K562 (cell line): ENCODE data around the gene ZSCAN29. TPM values are rescaled to one million over a fixed set of nuclear protein-coding genes. Genes with fewer than 3 reads are reported as not detected.

Experiments used
- CCAR2 ChIP-seq: fragments of 200-400 bp; formaldehyde crosslinking; IDR thresholded peaks from 2 replicates; pipeline ENCODE4 v1.6.1; 2017; ENCODE audit warnings: mild to moderate bottlenecking, low read depth, low read length
- ELF4 ChIP-seq: fragments of 450-650 bp; formaldehyde crosslinking; IDR thresholded peaks from 2 replicates; pipeline ENCODE4 v1.4.0; 2022; ENCODE audit warnings: missing genetic modification characterization
- EWSR1 ChIP-seq: fragments of 450-650 bp; IDR thresholded peaks from 2 replicates; pipeline ENCODE4 v1.6.1; 2018; ENCODE audit warnings: borderline replicate concordance, mild to moderate bottlenecking, low read depth, moderate library complexity; ENCODE audit not compliant: partially characterized antibody
- GATA2 ChIP-seq: sonication (generic); formaldehyde crosslinking; IDR thresholded peaks from 2 replicates; pipeline ENCODE4 v1.4.0; 2020; ENCODE audit warnings: mild to moderate bottlenecking, missing genetic modification reagents
- IFI16 ChIP-seq: fragments of 250-450 bp; sonication (Bioruptor Pico); IDR thresholded peaks from 2 replicates; pipeline ENCODE4 v2.1.2; 2022; ENCODE audit warnings: mild to moderate bottlenecking, inconsistent platforms
- JUND ChIP-seq, 2 experiments: IDR thresholded peaks; 2 replicates in 1 of 2; 3 replicates in 1 of 2; pipeline ENCODE4 v1.6.1; 2011; ENCODE audit warnings: borderline replicate concordance in 2 of 2, low read depth in 2 of 2, low read length in 2 of 2, improper control_type of control experiment in 1 of 2, missing biosample characterization in 1 of 2, missing genetic modification characterization in 1 of 2, missing genetic modification reagents in 1 of 2
- MCM7 ChIP-seq, 2 experiments: fragments of 450-650 bp; IDR thresholded peaks; 2 replicates each; pipeline ENCODE4 v1.6.1; 2016 to 2018
- NFIC ChIP-seq: fragments of 450-650 bp; IDR thresholded peaks from 2 replicates; pipeline ENCODE4 v1.6.1; 2017; ENCODE audit warnings: mild to moderate bottlenecking, inconsistent platforms
- PRDM10 ChIP-seq: fragments of 450-650 bp; IDR thresholded peaks from 2 replicates; pipeline ENCODE4 v1.6.1; 2018; ENCODE audit not compliant: partially characterized antibody
- SOX6 ChIP-seq: fragments of 450-650 bp; IDR thresholded peaks from 2 replicates; pipeline ENCODE4 v1.6.1; 2014; ENCODE audit warnings: mild to moderate bottlenecking
- XRCC5 ChIP-seq: fragments of 200-400 bp; formaldehyde crosslinking; IDR thresholded peaks from 2 replicates; pipeline ENCODE4 v1.6.1; 2017; ENCODE audit warnings: low read depth, mild to moderate bottlenecking, low read length
- ZNF253 ChIP-seq: fragments of 250-450 bp; sonication (Bioruptor Pico); conservative IDR thresholded peaks from 2 replicates; pipeline ENCODE4 v1.6.1; 2021; ENCODE audit warnings: mild to moderate bottlenecking
- ZNF445 ChIP-seq: fragments of 250-450 bp; sonication (Bioruptor Pico); IDR thresholded peaks from 2 replicates; pipeline ENCODE4 v1.4.0; 2020; ENCODE audit warnings: low read depth, mild to moderate bottlenecking, moderate library complexity
- ZNF449 ChIP-seq: fragments of 250-450 bp; sonication (Bioruptor Pico); IDR thresholded peaks from 2 replicates; pipeline ENCODE4 v1.8.0; 2022; ENCODE audit warnings: moderate library complexity, mild to moderate bottlenecking, inconsistent platforms
- polyA plus RNA-seq, 8 experiments: library from polyadenylated mRNA; depleted of rRNA in 4 of 8; stranded (reverse) in 5 of 8; unstranded in 3 of 8; fragments of >200 nt; fragmentation: Nextera tagmentation in 2 of 8; fragmentation: Illumina TruSeq in 1 of 8; extraction: Ambion mirVana in 2 of 8; extraction: Trizol in 1 of 8; gene quantifications; 2 replicates each; pipeline versions ENCODE4 v1.2.1 to v1.2.3, GENCODE V29; 2011 to 2014; ENCODE audit warnings: inconsistent platforms in 1 of 8, missing spikeins in 1 of 8
- total RNA-seq, 7 experiments: library from RNA; depleted of rRNA in 6 of 7; stranded (reverse); fragments of >200 nt in 6 of 7; fragmentation: Illumina TruSeq in 2 of 7; extraction: Trizol in 2 of 7; gene quantifications; 2 replicates each; pipeline versions ENCODE4 v1.2.1 to v1.2.3, GENCODE V29; 2011 to 2021; ENCODE audit warnings: low replicate concordance in 1 of 7
- TF ChIP-seq, protein P1 (sequence below), 2 experiments: fragments of 450-650 bp; IDR thresholded peaks; 2 replicates each; pipeline ENCODE4 v1.6.1; 2018; ENCODE audit warnings: mild to moderate bottlenecking in 2 of 2, low read depth in 1 of 2; ENCODE audit not compliant: partially characterized antibody in 2 of 2
- TF ChIP-seq, protein P2 (sequence below): fragments of 450-650 bp; IDR thresholded peaks from 2 replicates; pipeline ENCODE4 v1.6.1; 2016; ENCODE audit warnings: missing biosample characterization, missing genetic modification characterization

The ZSCAN29 gene
- total and polyA plus RNA-seq, 9 of the 15 experiments (the other 6 are each of a cell fraction or from before 2014, with no cell fraction given) = 2.5 to 28.6 (median 19.7) TPM

GRCh38 chr15:43370975-43371974, at the start of gene ZSCAN29, which contains the start of gene TUBGCP4 (continued):
- TF ChIP-seq ZNF445 (CRISPR knock-in tag) (no peak), NFIC (no peak), IFI16 (no peak), ZNF449 (no peak), XRCC5 (no peak), SOX6 (0 out of 2 replicates have a peak, but pooled peaks have one; percentile 43), EWSR1 (no peak), ZNF253 (CRISPR knock-in tag) (no peak), GATA2 (CRISPR knock-in tag) (no peak), MCM7 (IDR thresholded peaks at IDR 0.05) (no peak), ELF4 (CRISPR knock-in tag) (no peak), CCAR2 (no peak), JUND (IDR thresholded peaks at IDR 0.05; ENCODE audit: borderline replicate concordance, low read depth, low read length) (no peak), JUND (tag; IDR thresholded peaks at IDR 0.05; ENCODE audit: borderline replicate concordance, low read depth, low read length) (no peak; the same call in 2 of the 3 replicates), PRDM10 (no peak)
- TF ChIP-seq, protein P1, sequence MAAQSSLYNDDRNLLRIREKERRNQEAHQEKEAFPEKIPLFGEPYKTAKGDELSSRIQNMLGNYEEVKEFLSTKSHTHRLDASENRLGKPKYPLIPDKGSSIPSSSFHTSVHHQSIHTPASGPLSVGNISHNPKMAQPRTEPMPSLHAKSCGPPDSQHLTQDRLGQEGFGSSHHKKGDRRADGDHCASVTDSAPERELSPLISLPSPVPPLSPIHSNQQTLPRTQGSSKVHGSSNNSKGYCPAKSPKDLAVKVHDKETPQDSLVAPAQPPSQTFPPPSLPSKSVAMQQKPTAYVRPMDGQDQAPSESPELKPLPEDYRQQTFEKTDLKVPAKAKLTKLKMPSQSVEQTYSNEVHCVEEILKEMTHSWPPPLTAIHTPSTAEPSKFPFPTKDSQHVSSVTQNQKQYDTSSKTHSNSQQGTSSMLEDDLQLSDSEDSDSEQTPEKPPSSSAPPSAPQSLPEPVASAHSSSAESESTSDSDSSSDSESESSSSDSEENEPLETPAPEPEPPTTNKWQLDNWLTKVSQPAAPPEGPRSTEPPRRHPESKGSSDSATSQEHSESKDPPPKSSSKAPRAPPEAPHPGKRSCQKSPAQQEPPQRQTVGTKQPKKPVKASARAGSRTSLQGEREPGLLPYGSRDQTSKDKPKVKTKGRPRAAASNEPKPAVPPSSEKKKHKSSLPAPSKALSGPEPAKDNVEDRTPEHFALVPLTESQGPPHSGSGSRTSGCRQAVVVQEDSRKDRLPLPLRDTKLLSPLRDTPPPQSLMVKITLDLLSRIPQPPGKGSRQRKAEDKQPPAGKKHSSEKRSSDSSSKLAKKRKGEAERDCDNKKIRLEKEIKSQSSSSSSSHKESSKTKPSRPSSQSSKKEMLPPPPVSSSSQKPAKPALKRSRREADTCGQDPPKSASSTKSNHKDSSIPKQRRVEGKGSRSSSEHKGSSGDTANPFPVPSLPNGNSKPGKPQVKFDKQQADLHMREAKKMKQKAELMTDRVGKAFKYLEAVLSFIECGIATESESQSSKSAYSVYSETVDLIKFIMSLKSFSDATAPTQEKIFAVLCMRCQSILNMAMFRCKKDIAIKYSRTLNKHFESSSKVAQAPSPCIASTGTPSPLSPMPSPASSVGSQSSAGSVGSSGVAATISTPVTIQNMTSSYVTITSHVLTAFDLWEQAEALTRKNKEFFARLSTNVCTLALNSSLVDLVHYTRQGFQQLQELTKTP (IDR thresholded peaks at IDR 0.05; ENCODE audit: low read depth in 1 of 2, partially characterized antibody in 2 of 2) = peak in 1 of 2 experiments; percentile 44
- TF ChIP-seq, protein P2, sequence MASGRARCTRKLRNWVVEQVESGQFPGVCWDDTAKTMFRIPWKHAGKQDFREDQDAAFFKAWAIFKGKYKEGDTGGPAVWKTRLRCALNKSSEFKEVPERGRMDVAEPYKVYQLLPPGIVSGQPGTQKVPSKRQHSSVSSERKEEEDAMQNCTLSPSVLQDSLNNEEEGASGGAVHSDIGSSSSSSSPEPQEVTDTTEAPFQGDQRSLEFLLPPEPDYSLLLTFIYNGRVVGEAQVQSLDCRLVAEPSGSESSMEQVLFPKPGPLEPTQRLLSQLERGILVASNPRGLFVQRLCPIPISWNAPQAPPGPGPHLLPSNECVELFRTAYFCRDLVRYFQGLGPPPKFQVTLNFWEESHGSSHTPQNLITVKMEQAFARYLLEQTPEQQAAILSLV (tag) = no peak
